Frontal cortex (tissue), 4 donors: Measurements from ENCODE around the gene CYP19A1. TPM values are rescaled to one million over a fixed set of nuclear protein-coding genes. Genes with fewer than 3 reads are reported as not detected.

ENCODE experiments used
- DNase-seq, 2 donors: peaks; one replicate each; pipeline ENCODE4 v3.0.0; 2012; ENCODE audit warnings: low spot score in 2 of 2
- FAIRE-seq: peaks from 2 replicates; lab custom pipeline; 2012; peaks lifted over from hg19 to GRCh38; lab: Jason Lieb, UNC
- total RNA-seq: library from RNA; depleted of rRNA; stranded (reverse); fragments of >200 nt; gene quantifications from one replicate; pipeline ENCODE4 v1.2.3, GENCODE V29; 2014
- donor health status: control.
- donor health status: control.
- donor health status: control.

The CYP19A1 gene
- total RNA-seq, 1 donor from 2014 or later = 1.2 TPM

DNA sequence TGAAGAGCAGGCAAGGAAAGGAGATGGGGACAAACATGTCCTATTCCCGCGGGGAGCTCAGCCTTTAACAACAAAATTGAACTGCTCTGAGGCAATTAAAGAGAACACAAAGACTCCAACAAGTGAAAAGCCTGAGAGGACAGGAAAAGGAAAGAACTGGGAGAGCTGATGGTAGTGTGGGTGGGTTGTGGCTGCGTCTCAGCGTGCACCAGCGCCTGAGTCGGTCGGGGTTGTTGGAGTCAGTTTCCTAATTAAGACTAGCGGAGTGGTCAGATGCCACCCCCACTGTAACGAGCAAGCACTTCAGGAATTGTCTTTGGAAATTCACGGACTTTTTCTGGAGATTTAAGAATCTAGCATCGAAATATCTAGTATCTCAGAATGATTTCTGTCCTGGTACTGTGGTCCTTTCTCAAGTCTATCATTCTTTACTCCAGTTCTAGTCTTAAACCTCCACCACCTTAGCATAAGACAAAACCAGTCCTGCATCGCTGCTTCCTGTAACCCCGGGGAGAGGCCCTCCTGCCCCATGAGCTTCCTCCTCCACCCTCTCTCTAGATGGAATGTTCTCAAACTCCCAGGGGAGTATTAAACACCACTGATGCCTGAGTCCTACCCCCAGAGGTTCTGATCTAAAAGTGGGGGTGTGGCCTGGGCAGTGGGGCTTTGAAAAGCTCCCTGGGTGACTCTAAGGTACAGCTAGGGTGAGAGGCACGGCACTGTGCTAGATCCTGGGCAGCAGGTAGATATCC is 104.0 kb downstream of the CYP19A1 start:
- DNase-seq (no peak), FAIRE-seq (no peak)

DNA sequence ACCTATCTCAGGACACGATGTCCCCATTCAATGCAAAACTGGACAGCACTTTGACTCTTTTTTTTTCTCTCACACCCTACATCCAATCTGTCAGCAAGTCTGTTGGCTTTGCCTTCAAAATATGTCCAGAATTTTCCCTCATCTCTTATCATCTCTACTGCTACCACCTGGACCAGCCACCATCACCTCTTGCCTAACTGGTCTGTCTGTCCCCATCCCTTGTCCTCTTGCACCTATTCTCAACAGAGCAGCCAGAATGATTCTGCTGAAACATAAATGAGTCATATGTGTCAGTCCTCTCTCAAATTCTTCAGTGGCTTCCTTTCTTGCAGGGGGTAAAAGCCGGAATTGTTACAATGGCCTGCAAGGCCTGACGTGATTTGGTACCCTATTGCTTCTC is 105.8 kb downstream of the CYP19A1 start:
- no peak for DNase-seq
- no peak for FAIRE-seq

DNA sequence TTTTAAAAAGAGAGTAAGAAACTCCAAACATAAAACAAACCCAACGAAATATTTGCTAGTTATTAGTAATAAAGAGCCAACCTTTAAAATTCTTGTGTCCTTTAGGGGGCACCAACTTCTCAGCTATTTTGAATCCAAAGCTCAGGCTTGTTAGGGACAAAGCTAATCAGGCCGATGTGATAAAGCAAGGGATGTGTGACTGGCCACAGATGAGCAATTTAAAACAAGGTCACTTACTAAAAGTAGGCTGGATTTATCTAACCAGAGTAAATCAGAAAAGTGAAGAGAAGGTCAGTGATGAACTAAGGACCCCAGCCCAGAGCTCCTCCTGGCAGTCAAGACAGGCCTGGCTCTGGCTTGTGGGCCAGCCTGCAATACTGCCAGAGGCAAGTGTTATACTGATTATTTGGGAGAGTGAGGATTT is 108.5 kb downstream of the CYP19A1 start:
- FAIRE-seq (peak; percentile 64), DNase-seq (peak; percentile 10 to 17)

DNA sequence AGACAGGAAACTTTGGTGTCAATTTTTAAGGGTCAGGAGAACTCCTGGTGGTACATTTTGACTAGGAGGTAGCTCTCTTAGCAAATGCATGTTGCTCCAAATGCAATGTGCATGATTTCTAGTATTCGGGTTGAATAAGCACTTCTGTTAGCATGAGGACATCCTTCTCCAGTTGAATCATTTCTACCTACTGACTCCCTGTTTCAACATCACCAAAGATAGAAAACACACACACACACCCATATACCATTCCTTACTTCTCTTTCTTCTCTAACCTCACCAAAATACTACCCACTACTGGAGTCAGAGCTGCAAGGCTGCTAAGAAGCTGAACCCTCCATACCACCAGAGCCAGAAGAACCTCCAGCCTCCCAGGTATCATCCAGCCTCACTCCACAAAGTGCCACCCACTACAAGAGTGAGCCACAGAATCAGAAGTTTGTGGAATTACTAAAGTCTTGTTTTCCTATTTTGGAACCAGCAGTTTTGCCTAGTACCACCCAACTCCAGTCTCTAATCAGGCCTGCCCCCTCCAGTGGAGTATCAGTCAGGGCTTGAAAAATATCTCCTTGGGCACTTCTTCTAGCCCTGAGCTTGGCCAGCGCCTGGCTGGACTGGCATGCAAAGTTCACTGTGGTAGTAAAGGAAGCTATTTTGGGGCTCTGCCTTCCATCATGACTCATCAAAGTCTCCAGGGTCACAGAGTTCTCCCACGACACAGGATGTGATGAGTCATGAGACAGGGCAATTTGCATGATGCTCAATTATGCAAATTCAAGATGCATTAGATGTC is 110.3 kb downstream of the CYP19A1 start:
- FAIRE-seq (no peak), DNase-seq (peak in 1 of 2 donors; percentile 15)

DNA sequence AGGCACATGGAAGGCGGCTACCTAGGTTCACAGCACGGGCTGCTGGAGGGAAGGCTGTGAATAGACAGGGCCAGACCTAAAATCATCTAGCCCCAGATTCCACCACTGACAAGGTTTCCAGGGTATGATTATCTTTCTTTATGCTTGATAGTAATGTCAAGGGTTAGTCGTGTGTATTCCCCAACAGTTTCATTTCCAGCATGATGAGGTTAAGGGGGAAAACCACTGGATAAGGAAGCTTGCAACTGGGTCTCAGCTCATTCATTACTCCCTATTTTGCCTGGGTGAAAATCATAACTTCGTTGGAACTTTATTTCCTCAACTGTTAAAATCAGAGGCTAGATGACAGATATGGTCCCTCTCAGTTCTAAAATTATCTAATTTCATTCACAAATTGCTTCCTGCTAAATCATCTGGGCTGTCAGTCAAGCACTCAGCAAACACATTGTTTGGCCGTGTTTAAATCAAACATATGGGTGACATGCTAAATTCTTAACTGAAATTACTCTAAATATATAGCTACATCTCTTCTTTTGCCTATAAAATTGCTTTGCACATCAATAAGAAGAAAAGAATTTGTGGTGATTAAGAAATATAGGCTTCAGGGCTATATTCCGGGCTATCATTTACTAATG is 111.7 kb downstream of the CYP19A1 start:
- FAIRE-seq = no peak
- no peak for DNase-seq

DNA sequence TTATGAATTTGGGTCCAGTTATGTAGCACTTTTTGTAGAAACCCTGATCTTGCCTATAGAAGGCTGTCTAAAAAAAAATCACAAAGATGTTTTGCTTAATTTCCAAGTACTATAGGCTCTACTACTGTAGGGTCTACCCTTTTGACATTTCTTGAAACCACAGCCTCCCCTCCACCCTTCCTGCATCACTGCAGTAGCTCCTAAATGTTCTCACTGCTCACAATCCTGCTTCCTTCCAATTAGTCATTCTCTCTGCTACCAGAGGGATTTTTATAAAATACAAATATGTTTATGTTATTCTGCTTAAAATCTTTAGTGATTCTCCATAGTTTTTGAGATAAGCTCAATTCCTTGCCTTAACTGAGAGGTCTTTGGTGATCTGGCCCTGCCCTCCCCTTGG is 114.0 kb downstream of the CYP19A1 start:
- no peak for FAIRE-seq
- no peak for DNase-seq

DNA sequence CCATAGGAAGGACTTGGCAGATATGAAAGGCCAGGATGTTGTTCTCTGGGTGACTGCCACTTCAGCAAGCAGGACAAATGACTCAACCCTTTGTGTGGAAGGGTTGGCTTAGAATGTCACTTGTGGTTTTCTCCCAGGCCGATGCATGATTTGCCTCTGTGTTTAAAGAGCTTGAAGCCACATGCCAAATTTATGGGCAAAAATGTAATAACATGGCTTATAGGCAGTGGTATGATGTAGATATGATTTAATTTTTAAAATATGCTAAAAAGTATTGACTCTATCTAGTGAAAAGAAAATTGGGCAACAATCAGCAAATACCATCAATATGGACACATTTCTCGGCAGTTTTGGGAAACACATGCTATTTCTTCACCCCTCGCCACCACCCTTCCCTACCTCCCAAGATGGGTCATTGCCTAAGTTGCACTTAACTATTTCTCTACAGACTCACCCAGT is 114.6 kb downstream of the CYP19A1 start:
- no peak for DNase-seq
- FAIRE-seq = no peak

DNA sequence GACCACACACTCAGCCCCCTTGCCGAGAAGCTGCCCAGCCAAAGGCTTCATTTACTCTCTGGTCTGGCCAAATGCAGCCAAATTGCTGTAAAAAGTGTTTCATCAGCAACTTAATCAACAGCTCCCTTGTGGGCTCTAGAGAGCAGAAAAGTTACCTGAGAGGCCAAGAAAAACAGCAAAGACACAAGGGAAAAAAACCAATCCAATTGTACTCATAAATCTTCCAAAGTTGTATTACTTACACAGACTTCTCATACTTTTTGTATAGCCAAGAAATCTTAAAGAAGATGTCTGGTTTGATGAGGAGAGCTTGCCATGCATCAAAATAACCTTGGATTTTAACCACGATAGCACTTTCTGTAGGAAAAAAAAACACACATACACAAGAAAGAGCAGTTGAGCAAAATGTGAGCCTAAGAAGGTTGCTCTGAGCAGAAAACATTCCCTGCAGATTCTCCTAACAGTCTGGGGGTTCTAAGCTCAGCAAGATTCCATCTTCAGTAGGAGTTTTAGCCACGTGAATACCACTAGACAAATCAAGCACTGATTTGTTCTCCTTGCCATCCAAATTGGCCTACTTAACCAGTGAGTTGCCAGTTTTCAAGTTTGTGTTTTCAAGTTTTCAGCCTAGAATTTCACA is 120.0 kb downstream of the CYP19A1 start:
- no peak for FAIRE-seq
- DNase-seq = no peak

DNA sequence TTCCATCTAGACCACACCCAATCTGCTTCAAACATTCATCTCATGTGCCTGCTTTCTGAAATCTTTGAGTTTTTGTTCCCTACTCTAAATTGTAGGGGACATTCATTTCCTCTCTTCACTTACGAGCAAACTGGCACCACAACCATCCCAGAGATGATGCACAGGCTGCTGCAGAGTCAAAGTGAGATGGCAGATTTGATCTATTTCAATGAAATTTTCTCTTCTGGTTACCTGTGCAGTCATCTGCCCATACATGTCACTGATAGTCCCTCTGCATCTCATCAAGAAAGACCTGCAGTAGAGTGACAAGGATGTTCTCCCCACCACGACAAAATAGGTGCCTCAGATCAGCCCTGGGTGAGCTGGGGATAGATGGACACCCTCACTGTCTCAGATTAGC is 125.5 kb downstream of the CYP19A1 start:
- DNase-seq (no peak), FAIRE-seq (no peak)

DNA sequence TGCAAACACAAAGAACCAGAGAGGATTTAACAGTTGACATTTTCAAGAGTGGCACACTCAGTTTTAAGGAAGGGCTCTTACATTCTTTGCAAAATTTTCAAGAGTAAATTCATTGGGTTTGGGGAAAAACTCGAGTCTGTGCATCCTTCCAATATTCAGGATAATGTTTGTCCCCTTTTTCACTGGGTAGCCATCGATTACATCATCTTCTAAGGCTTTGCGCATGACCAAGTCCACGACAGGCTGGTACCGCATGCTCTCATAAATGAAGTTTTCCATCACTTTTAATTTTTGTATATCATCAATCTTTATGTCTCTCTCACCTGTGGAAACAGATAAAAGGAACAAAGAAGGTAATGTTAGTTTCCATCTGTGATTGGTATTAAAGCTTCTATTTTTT is 126.2 kb downstream of the CYP19A1 start:
- no peak for FAIRE-seq

DNA sequence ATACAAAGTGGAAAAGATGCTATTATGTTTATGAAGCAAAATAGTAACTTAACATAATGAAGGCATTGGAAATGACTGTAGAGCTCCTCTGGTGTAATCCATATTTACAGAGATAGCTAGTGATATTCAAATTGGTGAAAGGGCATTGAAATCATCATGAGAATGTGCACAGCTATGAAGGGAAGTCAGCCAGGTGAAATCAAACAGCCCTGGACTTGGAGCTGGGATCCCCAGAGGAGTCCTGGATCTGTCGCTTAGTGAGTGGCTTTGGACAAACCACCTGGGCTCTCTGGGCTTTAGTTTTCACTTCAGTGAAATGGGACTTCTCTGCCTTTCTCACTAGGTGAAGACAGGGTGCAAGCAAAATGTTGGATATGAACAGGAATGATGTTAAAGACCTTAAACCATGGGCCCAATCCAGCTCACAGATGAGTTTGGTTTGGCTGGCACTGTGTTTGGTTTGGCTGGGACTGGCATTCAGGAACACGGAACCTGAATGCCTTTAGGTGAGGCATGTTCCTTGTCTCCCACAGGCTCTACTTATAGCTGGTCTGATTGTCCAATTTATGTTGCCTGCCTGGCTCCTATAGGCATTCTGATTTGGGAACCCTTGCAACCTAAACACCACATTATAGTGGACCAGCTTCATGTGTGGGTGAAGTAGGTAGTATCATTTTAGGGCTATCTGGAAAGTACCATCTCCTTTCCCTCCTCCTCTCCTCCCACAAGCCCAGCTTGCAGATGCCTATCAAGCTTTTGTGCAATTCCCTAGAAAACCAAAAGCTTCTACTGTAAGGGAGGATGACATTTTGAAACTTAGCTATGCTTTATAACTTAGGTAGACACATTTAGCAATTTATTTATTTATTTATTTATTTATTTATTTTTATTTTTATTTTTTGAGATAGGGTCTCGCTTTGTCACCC is 133.1 kb downstream of the CYP19A1 start:
- FAIRE-seq (no peak), DNase-seq (no peak)

More for the DNA sequence above, 126.2 kb downstream of the CYP19A1 start:
- DNase-seq = no peak

DNA sequence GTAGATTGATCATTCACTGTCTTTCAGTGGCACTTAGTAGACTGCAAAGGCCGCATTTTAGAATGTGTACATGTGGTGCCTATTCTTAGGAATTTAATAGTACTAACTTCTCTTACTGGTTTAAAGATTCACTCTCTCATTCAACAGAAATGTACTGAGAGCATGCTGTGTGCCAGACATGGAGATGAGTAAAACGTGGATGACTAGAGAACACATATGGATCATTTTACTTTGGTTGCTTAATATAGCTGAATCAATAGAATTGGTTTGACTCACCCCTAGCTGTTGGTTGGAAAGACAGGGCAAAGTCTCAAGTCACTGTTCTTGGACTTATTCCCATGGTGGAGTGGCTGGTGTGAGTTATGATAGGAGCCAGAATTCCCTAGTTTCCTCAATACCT is 134.6 kb downstream of the CYP19A1 start:
- no peak for DNase-seq
- no peak for FAIRE-seq

DNA sequence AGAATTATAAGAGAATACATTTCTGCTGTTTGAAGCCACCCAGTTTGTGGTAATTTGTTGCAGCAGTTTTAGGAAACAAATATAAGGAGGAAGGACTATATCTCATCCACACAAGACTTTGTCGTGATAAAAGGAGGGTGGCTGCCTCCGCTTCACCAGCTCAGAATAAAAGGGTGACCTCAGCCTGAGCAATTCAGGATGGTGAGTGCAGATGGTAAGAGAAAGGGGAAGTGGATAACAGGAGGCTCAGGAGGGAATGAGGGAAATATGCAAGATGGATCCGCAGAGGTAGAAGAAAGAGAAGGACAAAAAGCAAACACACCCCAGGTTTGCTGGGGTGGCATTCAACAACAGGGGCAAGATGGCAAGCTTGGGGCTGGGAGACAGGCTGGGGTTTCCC is 135.6 kb downstream of the CYP19A1 start:
- no peak for FAIRE-seq
- DNase-seq = no peak

DNA sequence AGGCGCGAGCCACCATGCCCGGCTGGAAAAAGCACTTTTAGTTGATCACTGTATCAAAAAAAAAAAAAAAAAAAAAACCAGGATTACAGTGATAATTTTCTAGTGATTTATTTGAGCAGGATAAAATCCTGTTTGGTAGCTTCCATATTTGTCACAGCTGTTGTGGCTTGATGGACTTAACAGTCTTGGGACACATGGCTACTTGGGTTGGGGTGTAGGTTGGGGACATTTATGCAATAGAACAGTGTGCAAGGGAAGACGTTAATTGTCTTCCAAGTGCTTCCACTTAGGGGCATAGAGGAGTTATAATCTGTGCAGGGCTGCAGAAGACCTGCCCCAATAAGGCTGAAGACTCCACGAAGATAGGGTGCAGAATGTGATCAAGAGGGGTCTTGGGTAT is 136.8 kb downstream of the CYP19A1 start:
- FAIRE-seq = no peak
- no peak for DNase-seq

DNA sequence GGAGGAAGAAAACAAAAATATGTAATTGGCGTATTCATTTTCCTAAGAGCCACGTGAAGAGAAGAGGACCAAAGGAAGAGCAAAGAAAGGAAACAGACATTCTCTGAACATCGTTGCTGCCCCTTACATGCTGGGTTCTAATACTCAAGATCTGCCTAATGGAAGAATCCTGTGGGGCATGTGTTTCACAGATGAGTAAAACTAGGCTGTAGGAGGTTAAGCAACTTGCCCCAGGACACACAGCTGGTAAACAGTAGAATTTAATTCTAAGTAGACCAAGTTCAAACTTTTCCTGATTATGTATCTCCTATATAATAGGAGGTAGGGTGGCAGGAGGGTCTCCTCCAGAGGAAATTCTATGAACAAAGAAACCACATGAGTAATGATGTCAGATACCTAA is 137.6 kb downstream of the CYP19A1 start:
- FAIRE-seq (no peak), DNase-seq (no peak)

DNA sequence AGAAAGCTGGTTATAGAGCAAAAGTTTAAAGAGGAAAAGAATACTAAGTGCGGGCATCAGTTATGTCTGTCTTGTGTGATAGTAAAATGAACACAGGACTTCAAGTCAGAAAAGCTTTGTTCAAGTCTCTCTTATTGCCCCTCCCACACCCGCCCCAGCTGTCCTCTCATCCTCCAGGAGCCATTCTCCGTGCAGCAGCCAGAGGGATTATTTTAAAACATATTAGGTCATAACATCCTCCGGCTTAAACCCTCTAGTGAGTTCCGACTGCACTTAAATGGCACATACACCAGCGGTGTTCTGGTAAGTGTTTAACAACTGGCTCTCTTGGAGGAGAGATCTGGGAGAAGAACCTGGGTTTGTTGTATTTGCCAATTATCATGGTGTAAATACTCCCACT is 138.9 kb downstream of the CYP19A1 start:
- DNase-seq (no peak), FAIRE-seq (no peak)

DNA sequence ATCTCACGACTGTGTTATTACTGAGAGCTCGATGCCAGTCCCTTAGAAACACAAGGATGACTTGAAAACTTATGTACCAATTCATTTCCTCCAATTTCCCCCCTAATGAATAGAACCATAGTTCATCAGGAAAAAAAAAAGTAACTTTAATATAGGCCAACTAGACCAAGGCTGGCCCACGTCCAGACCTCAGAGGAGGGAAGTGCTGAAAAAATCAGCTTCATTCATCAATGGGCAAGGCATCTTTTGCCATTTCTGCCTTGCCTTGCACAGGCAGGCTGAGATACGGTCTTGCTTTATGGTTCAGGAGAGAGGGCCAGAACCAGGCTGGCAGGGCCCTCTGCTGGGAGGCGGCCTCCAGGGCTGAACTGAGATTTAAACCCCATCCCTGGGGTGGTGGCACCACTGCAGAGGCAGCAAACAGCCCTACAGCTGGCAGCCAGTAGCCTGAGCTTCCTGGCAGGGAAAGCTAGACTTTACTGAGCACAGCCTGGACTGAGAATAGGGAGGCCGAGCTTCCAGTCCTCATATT is 139.6 kb downstream of the CYP19A1 start:
- no peak for FAIRE-seq
- no peak for DNase-seq

DNA sequence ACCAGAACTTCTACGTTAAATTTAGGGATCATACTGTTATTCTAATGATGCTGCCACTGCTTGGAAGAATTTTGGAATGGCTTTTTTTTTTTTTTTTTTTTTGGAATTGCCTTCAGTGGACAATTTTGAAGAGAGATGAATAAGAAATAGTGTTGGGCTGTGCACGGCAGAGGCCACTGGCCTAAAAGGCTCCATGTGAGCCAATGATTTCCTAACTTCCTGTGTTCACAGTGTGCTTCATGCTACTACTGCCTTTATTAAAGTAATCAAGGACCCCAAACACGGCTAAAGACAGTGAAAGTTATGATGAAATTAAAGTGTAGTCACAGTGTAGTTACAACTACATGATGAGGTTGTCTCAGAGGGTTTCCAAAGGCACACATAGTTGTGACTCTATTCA is 142.9 kb downstream of the CYP19A1 start:
- DNase-seq = no peak
- no peak for FAIRE-seq

DNA sequence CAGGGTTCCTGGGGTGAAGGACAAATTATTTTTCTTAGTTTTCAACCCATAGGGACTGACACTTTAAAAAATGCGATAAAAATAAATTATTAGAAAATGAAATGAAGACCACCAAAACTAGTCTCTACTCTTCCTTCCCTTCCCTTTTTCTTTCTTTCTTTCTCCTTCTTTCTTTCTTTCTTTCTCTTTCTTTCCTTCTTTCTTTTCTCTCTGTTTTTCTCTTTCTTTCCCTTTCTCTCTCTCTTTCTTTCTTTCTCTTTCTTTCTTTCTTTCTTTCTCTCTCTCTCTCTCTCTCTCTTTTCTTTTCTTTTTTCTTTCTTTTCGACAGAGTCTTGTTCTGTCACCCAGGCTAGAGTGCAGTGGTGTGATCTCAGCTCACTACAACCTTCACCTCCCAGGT is 144.4 kb downstream of the CYP19A1 start:
- FAIRE-seq = no peak

More for the DNA sequence above, 144.4 kb downstream of the CYP19A1 start:
- no peak for DNase-seq
